B cell (primary cell): ENCODE measurements around the gene KNSTRN.

ENCODE experiments used
- EZH2 ChIP-seq: IDR thresholded peaks from 2 replicates; pipeline ENCODE4 v1.6.1; 2012; ENCODE audit warnings: borderline replicate concordance, low read depth, mild to moderate bottlenecking, moderate library complexity, low read length; ENCODE audit not compliant: insufficient read depth, poor library complexity, severe bottlenecking
- TF ChIP-seq, protein P1 (sequence below): fragments of 200-600 bp; IDR thresholded peaks from one replicate; pipeline ENCODE4 v1.8.0; 2022; ENCODE audit warnings: antibody characterized with exemption, mild to moderate bottlenecking

- TF ChIP-seq, protein P1, sequence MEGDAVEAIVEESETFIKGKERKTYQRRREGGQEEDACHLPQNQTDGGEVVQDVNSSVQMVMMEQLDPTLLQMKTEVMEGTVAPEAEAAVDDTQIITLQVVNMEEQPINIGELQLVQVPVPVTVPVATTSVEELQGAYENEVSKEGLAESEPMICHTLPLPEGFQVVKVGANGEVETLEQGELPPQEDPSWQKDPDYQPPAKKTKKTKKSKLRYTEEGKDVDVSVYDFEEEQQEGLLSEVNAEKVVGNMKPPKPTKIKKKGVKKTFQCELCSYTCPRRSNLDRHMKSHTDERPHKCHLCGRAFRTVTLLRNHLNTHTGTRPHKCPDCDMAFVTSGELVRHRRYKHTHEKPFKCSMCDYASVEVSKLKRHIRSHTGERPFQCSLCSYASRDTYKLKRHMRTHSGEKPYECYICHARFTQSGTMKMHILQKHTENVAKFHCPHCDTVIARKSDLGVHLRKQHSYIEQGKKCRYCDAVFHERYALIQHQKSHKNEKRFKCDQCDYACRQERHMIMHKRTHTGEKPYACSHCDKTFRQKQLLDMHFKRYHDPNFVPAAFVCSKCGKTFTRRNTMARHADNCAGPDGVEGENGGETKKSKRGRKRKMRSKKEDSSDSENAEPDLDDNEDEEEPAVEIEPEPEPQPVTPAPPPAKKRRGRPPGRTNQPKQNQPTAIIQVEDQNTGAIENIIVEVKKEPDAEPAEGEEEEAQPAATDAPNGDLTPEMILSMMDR = no peak
- TF ChIP-seq EZH2 = no peak
Measured at GRCh38 chr15:40397688-40398412, 15.3 kb downstream of the KNSTRN start.
